GM18511 (cell line): ENCODE measurements around the gene RNF126.
"Not testable (repeated sequence)": the region's sequence is repeated elsewhere in the genome, so short reads cannot be mapped to it uniquely, and the experiment has no call there.

ENCODE experiments used
- ATAC-seq: cut with Tn5 transposase; IDR thresholded peaks from one replicate; pipeline ENCODE4 v1.9.1; 2021; ENCODE audit warnings: mild to moderate bottlenecking, moderate library complexity; ENCODE audit not compliant: unreplicated experiment

RNF126 gene

GRCh38 chr19:686589-687297 lies 23.7 kb upstream of the RNF126 start:
- no peak for ATAC-seq

- ATAC-seq = no peak
These were observed 22.5 kb upstream of the RNF126 start for GRCh38 chr19:685454-685931.

- ATAC-seq = no peak
These were observed 19.8 kb upstream of the RNF126 start for GRCh38 chr19:682678-683320.

- ATAC-seq = no peak
These were observed 18.3 kb upstream of the RNF126 start for GRCh38 chr19:681029-682019.

GRCh38 chr19:680287-681028 lies 17.4 kb upstream of the RNF126 start:
- ATAC-seq = peak; percentile 79

GRCh38 chr19:679418-680286 lies 16.6 kb upstream of the RNF126 start:
- no peak for ATAC-seq

- ATAC-seq = no peak
These were observed 15.9 kb upstream of the RNF126 start for GRCh38 chr19:678791-679388.

- no peak for ATAC-seq
These were observed 14.8 kb upstream of the RNF126 start for GRCh38 chr19:677601-678436.

- ATAC-seq = no peak
These were observed 14.2 kb upstream of the RNF126 start for GRCh38 chr19:677201-677600.

GRCh38 chr19:676339-677105 lies 13.5 kb upstream of the RNF126 start, which contains the start of gene FSTL3:
Gene FSTL3, plus strand, starts transcription at chr19:676392. Its CDS starts 32 bp downstream, at chr19:676424.
- no peak for ATAC-seq

- ATAC-seq = no peak
These were observed 13.0 kb upstream of the RNF126 start for GRCh38 chr19:676007-676338.

GRCh38 chr19:674282-675151 lies 11.5 kb upstream of the RNF126 start:
- no peak for ATAC-seq

- no peak for ATAC-seq
These were observed 7.6 kb upstream of the RNF126 start for GRCh38 chr19:670609-671075.

- ATAC-seq = not testable (repeated sequence)
These were observed 5.8 kb upstream of the RNF126 start for GRCh38 chr19:668675-669434.

- ATAC-seq = not testable (repeated sequence)
These were observed 4.1 kb upstream of the RNF126 start for GRCh38 chr19:666985-667573.
